ENCODE data around the gene ZNF516. TPM values are rescaled to one million over a fixed set of nuclear protein-coding genes. Genes with fewer than 3 reads are reported as not detected.

ZNF516 gene
- total and polyA plus RNA-seq, 10 of the 15 experiments (the other 5 are each of a cell fraction or from before 2014, with no cell fraction given) = 2.0 to 32.0 (median 8.3) TPM

- TF ChIP-seq, protein P1, sequence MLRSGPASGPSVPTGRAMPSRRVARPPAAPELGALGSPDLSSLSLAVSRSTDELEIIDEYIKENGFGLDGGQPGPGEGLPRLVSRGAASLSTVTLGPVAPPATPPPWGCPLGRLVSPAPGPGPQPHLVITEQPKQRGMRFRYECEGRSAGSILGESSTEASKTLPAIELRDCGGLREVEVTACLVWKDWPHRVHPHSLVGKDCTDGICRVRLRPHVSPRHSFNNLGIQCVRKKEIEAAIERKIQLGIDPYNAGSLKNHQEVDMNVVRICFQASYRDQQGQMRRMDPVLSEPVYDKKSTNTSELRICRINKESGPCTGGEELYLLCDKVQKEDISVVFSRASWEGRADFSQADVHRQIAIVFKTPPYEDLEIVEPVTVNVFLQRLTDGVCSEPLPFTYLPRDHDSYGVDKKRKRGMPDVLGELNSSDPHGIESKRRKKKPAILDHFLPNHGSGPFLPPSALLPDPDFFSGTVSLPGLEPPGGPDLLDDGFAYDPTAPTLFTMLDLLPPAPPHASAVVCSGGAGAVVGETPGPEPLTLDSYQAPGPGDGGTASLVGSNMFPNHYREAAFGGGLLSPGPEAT (IDR thresholded peaks at IDR 0.05; ENCODE audit: low read depth) = peak; percentile 52; the same call in 1 of the 2 replicates
- TF ChIP-seq E2F4 (IDR thresholded peaks at IDR 0.05; ENCODE audit: low read depth, low read length) = no peak
- TF ChIP-seq WRNIP1 (IDR thresholded peaks at IDR 0.05; ENCODE audit: borderline replicate concordance, low read depth, low read length) = no peak
- TF ChIP-seq RFX5 (IDR thresholded peaks at IDR 0.05; ENCODE audit: low read depth, low read length) = no peak
- TF ChIP-seq, protein P2, sequence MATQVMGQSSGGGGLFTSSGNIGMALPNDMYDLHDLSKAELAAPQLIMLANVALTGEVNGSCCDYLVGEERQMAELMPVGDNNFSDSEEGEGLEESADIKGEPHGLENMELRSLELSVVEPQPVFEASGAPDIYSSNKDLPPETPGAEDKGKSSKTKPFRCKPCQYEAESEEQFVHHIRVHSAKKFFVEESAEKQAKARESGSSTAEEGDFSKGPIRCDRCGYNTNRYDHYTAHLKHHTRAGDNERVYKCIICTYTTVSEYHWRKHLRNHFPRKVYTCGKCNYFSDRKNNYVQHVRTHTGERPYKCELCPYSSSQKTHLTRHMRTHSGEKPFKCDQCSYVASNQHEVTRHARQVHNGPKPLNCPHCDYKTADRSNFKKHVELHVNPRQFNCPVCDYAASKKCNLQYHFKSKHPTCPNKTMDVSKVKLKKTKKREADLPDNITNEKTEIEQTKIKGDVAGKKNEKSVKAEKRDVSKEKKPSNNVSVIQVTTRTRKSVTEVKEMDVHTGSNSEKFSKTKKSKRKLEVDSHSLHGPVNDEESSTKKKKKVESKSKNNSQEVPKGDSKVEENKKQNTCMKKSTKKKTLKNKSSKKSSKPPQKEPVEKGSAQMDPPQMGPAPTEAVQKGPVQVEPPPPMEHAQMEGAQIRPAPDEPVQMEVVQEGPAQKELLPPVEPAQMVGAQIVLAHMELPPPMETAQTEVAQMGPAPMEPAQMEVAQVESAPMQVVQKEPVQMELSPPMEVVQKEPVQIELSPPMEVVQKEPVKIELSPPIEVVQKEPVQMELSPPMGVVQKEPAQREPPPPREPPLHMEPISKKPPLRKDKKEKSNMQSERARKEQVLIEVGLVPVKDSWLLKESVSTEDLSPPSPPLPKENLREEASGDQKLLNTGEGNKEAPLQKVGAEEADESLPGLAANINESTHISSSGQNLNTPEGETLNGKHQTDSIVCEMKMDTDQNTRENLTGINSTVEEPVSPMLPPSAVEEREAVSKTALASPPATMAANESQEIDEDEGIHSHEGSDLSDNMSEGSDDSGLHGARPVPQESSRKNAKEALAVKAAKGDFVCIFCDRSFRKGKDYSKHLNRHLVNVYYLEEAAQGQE (IDR thresholded peaks at IDR 0.05; ENCODE audit: low read depth, low read length) = no peak
- TF ChIP-seq SMAD1 (IDR thresholded peaks at IDR 0.05; ENCODE audit: low read depth, partially characterized antibody) = no peak
- TF ChIP-seq ATF7 (IDR thresholded peaks at IDR 0.05; ENCODE audit: low read depth) = no peak
- no peak for TF ChIP-seq ETV6 (conservative IDR thresholded peaks at IDR 0.05 in 1 of 2, IDR thresholded peaks at IDR 0.05 in 1 of 2; ENCODE audit: borderline replicate concordance in 1 of 2, low read depth in 1 of 2)
- TF ChIP-seq KAT2A (conservative IDR thresholded peaks at IDR 0.05; ENCODE audit: control insufficient read depth, low read depth, low read length) = no peak
- TF ChIP-seq BCLAF1 (IDR thresholded peaks at IDR 0.05) = no peak
- TF ChIP-seq MYC (IDR thresholded peaks at IDR 0.05; ENCODE audit: insufficient read depth, insufficient read length, insufficient replicate concordance, low read length, severe bottlenecking) = no peak
- TF ChIP-seq, protein P3, sequence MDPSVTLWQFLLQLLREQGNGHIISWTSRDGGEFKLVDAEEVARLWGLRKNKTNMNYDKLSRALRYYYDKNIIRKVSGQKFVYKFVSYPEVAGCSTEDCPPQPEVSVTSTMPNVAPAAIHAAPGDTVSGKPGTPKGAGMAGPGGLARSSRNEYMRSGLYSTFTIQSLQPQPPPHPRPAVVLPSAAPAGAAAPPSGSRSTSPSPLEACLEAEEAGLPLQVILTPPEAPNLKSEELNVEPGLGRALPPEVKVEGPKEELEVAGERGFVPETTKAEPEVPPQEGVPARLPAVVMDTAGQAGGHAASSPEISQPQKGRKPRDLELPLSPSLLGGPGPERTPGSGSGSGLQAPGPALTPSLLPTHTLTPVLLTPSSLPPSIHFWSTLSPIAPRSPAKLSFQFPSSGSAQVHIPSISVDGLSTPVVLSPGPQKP (IDR thresholded peaks at IDR 0.05; ENCODE audit: low read depth, low read length) = no peak
- no peak for TF ChIP-seq SREBF2 (IDR thresholded peaks at IDR 0.05; ENCODE audit: low read length)
- TF ChIP-seq STAT1 (conservative IDR thresholded peaks at IDR 0.05) = no peak
- TF ChIP-seq POU2F2 (IDR thresholded peaks at IDR 0.05; ENCODE audit: borderline replicate concordance, low read depth, low read length) = no peak
- no peak for TF ChIP-seq HDAC6 (IDR thresholded peaks at IDR 0.05; ENCODE audit: unreplicated experiment)
- TF ChIP-seq ZNF207 (IDR thresholded peaks at IDR 0.05; ENCODE audit: borderline replicate concordance) = no peak
- TF ChIP-seq MEF2B (IDR thresholded peaks at IDR 0.05; ENCODE audit: partially characterized antibody, poor library complexity, severe bottlenecking) = peak; percentile 71
Measured at GRCh38 chr18:76484749-76485387, 10.2 kb downstream of the ZNF516 start (continued).

Measured in GM12878 (cell line).